Left forelimb (tissue), 1 donor: ENCODE measurements around the gene ZDHHC14.
"Not testable (repeated sequence)": the region's sequence is repeated elsewhere in the genome, so short reads cannot be mapped to it uniquely, and the experiment has no call there.

ENCODE experiments used
- DNase-seq: peaks from one replicate; pipeline ENCODE4 v3.0.0-alpha.2; 2018; ENCODE audit warnings: low spot score

ZDHHC14 gene

DNA sequence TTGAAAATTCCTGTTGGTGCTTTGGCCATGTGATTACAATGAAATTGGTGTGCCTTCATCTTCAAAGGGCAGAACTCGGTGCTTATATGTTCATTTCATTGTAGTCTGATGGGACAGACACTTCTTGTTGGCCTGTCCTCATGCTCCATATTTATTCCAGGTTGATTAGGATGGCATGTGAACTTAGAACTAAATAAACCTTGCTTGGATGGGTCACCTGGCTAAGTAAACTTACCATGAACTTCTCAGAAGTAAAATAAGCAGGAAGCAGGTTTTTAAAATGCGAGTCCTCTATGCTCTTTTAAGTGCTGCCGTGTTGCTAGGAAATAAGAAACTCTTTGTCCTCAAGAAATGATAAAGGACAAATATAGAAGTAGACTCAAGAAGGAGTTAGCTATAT, 26.7 kb downstream of the ZDHHC14 start:
- no peak for DNase-seq

- not testable (repeated sequence) for DNase-seq
Observed at GRCh38 chr6:157408427-157408826, 27.4 kb downstream of the ZDHHC14 start.

DNA sequence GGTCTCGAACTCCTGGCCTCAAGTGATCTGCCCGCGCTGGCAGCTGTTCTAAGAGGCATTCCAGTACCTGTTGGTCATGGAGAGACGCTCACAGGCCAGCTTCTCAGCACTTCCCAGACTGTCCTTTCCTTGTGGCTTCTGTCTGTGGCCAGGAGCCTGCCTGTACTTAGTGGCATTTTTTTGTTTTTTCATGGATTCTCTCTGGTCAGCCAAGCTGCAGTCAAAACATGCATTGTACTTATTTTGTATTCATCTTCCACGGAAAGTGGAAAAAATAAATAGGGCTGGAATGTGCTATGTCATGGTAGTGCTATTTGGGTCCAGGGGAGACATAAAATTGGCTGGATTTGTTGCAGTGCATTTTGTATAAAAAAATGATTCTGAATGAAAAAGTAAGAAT, 29.1 kb downstream of the ZDHHC14 start:
- no peak for DNase-seq

- DNase-seq = no peak
Observed at GRCh38 chr6:157411368-157411767, 30.4 kb downstream of the ZDHHC14 start.

DNA sequence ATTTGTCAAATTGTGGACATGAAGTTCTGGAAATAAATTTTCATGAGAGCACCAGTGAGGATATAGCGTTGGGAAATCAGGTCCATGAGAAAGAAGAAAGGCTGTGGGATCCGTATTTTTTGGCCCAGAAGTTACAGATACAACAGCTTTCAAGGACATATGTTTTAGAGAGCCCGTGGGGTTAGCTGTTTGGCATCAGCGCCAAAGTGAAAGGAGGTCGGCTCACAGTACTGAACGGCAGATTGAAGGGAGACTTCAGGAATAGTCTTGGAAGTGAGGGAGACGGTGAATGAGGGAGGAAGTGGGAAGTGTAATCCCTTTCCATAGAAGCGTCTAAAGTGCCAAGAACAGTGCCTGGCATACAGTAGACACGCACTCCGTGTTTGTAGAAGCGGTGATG, 31.8 kb downstream of the ZDHHC14 start:
- no peak for DNase-seq

GRCh38 chr6:157420497-157420896, 39.5 kb downstream of the ZDHHC14 start:
- no peak for DNase-seq

- no peak for DNase-seq
Observed at GRCh38 chr6:157424491-157425020, 43.6 kb downstream of the ZDHHC14 start.

GRCh38 chr6:157427969-157428368, 47.0 kb downstream of the ZDHHC14 start:
- DNase-seq = no peak

DNA sequence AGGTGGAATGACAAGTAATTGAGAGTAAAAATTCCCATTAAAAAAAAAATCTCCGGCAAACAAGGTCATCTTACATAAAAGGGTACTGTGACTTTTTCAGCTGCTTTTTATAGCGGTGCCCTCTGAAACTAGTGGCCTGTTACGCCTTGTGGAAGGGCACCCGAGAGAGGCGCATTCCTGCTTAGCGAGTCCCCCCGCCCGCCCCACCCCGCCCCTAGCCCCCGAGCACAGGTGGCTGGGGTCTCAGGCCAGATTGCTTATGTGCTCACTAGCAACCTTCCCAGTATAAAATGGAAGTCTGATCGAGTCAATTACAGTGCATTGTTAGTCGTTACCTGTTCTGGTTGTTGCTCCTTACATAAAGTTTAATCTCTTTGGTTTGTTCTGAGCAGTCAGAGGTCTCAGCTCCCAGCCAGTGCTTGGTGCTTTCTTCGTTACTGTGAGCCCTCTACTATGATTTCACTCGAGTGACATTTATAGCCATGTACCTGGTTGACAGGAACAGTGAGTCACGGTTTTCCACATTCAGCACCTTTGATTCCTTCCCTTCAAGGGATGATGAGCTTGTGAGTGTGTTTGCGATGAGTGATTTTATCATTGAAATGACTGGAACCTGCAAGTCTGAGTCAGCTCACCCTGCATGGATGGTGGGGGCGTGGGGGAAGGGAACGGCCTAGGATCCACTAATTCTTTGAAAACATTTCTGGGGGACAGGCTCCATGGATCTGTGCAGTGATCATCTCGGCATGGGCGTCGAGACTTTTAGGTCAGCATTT, 47.6 kb downstream of the ZDHHC14 start:
- DNase-seq = no peak

DNA sequence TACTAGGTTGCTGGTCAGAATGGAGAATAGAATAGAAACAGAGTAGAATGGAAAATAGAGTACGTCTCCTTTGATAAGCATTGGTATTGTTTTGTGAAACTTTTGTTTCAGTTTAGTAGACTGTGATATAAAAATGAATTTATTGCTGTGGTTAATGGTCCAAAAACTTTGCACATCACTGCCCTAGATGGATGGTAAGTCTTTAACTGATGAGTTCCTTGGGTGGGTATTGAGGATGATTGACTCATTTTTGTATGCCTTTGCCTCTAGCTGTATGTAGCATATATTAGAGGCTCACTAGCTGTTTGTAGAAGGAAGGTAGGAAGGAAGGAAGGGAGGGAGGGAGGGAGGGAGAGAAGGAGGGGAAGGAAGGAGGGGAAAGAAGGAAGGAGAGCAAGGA, 48.3 kb downstream of the ZDHHC14 start:
- DNase-seq = no peak

DNA sequence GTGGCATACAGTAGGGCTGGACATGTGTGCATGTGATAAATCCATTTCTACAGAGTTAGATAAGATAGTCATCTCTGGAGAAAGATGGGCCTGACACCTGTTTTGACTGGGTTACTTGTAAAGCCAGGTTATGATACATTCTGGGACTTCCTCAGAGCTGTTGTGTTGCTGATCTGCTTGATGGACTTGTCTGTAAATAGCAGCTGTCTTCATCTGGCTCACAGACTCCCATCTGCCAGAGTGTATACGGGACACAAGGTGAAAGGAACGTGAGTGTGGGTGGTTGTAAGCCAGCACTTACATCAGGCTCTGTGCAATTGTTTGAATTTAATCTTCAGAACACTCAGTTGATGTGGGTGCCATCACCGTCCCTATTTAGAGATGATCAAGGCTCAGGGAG, 49.8 kb downstream of the ZDHHC14 start:
- DNase-seq = no peak

- DNase-seq = no peak
Observed at GRCh38 chr6:157432231-157432891, 51.4 kb downstream of the ZDHHC14 start.

GRCh38 chr6:157432892-157433265, 51.9 kb downstream of the ZDHHC14 start:
- DNase-seq = no peak

- DNase-seq = no peak
Observed at GRCh38 chr6:157433678-157434081, 52.7 kb downstream of the ZDHHC14 start.

GRCh38 chr6:157434349-157435033, 53.5 kb downstream of the ZDHHC14 start:
- no peak for DNase-seq

GRCh38 chr6:157436219-157436943, 55.4 kb downstream of the ZDHHC14 start:
- DNase-seq = no peak

DNA sequence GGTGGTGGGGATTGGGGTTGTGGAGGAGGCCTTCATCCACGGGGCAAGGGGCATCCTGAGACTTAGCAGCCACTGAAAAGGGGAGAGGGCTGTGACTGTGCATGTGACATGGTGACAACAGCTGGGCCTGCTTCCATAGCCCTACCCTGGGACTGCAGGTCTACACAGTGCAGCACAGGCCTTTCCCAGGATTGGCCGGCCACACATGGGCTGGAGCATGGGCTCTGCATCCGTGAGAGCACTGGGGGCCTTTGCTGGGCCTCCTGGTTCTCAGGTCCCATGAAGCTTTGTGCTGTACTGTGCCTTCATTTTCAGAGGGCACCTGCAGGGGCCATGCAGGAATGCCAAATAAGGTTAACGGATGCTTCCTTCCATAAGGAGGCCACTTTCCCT, 56.0 kb downstream of the ZDHHC14 start:
- no peak for DNase-seq

- no peak for DNase-seq
Observed at GRCh38 chr6:157438611-157439111, 57.7 kb downstream of the ZDHHC14 start.

GRCh38 chr6:157440171-157440570, 59.2 kb downstream of the ZDHHC14 start:
- DNase-seq = no peak

DNA sequence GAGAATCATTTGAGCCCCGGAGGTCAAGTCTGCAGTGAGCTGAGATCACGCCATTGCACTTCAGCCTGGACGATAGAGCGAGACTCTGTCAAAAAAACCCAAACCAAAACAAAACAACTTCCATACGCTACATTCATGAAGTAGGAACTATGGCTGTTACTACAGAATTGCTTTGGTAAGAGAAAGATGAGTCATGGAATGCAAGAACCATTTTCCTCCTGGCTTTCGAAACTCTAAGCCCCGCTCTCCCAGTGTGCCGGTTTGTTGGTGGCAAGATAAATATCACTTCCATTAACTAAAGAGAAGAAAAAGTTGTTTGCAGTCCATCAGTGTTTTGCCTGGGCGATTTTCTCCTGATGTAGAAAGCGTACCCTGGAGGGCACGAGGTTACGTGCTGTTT, 61.3 kb downstream of the ZDHHC14 start:
- no peak for DNase-seq

DNA sequence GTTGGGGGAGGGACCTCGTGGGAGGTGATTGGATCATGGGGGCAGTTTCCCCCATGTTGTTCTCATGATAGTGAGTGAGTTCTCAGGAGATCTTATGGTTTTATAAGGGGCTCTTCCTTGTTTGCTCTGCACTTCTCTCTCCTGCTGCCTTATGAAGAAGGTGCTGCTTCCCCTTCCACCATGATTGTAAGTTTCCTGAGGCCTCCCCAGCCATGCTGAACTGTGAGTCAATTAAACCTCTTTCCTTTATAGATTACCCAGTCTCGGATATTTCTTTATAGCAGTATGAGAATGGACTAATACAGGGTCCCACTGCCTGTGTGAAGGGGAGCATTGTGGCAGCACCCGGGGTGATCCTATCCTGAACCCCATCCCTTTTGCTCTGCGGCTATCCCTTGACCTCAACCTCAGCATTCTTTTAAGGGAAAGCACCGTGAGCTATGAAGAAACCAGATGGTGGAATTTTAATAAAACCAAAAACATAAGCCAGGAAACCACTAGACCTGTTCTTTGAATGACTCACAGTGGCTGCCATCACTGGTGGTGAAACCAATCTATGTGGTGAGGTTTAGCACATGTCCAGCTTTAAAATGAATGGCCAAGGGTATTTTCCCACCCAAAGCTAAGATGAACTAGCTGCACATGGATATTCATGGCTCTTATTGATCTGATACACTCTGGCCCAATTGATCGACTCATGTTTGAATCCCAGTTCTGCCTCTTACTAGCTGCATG, 62.2 kb downstream of the ZDHHC14 start:
- DNase-seq = no peak
